Activated naive CD4-positive, alpha-beta T cell treated with anti-CD3 and anti-CD28 coated beads, Interleukin-2, amount 10 ng/mL, durations not matched to agents 7 days and 5 days (primary cell): ENCODE results near the gene LMAN1L.

Experiments used
- CTCF ChIA-PET: fragments of 350-600 bp; sonication (Branson Sonifier 250); formaldehyde crosslinking; loops from one replicate; lab custom pipeline; 2021; ENCODE audit warnings: antibody characterized with exemption; lab: Charles Lee
- DNase-seq: peaks from one replicate; pipeline ENCODE4 v3.0.0-alpha.2; 2020
- H3K27ac Mint-ChIP-seq: one replicate; pipeline ENCODE4 v1.8.0; 2021; ENCODE audit warnings: mild to moderate bottlenecking, moderate library complexity, mixed read lengths
- H3K27me3 Mint-ChIP-seq: one replicate; pipeline ENCODE4 v1.8.0; 2021; ENCODE audit warnings: mild to moderate bottlenecking, mixed read lengths
- H3K36me3 Mint-ChIP-seq: one replicate; pipeline ENCODE4 v1.8.0; 2021; ENCODE audit warnings: mixed read lengths
- H3K4me1 Mint-ChIP-seq: one replicate; pipeline ENCODE4 v1.8.0; 2021; ENCODE audit warnings: mixed read lengths
- H3K4me3 Mint-ChIP-seq: one replicate; pipeline ENCODE4 v1.8.0; 2021; ENCODE audit warnings: mild to moderate bottlenecking, moderate library complexity, mixed read lengths
- H3K9me3 Mint-ChIP-seq: one replicate; pipeline ENCODE4 v1.8.0; 2021; ENCODE audit warnings: mixed read lengths

Gene LMAN1L

DNA sequence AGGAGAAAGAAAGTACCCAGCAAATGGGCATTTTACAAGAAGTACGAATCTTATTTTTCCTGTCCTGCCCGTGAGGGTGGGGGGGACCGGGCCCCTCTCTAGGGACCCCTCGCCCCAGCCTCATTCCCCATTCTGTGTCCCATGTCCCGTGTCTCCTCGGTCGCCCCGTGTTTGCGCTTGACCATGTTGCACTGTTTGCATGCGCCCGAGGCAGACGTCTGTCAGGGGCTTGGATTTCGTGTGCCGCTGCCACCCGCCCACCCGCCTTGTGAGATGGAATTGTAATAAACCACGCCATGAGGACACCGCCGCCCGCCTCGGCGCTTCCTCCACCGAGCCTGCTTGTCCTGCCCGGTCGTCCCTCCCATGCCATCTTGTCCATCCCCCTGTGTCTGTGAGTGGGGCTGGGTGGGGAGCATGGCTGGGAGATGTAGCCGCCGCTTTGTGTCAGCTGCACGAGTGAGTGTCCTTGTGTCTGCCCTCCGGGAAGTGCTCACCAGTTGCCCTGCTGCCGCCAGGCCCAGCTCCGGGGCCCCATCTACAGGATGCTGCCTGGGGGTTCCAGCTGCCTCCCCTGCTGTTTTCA is 9.7 kb upstream of the LMAN1L start:
- peaks cover 39% of the 10 kb centered on the region for H3K4me1 Mint-ChIP-seq
- H3K4me3 Mint-ChIP-seq = no peak overlapping the region
- peak overlapping the region; percentile 7 for H3K27ac Mint-ChIP-seq
- peaks cover 44% of the 10 kb centered on the region for H3K36me3 Mint-ChIP-seq
- peaks cover under 1% of the 10 kb centered on the region for H3K27me3 Mint-ChIP-seq
- DNase-seq = no peak
- CTCF ChIA-PET = interaction anchor here (1.0 to 5.9 kb wide), 3 partner anchors 9 to 32 kb away, joined by 3 to 48 read pairs (median 3); no protein-coding TSS in a partner anchor
- no peaks in the 10 kb centered on the region for H3K9me3 Mint-ChIP-seq

DNA sequence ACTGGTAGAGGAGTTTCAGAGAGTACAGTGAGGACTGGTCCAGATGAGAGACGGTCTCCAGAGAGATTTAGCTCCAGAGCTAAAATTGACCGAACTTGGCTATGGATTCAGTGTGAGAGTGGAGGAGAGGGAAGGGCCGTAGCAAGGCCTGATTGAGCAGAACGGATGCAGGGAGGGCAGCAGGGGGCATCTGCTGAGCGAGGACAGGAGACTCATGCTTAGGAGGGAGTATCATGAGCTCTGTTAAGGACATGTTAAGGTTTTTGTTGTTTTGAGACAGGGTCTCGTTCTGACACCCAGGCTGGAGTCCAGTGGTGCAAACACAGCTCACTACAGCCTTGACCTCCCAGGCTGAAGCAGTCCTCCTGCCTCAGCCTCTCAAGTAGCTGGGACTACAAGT is 7.7 kb upstream of the LMAN1L start:
- H3K4me1 Mint-ChIP-seq = peaks cover 20% of the 10 kb centered on the region

DNA sequence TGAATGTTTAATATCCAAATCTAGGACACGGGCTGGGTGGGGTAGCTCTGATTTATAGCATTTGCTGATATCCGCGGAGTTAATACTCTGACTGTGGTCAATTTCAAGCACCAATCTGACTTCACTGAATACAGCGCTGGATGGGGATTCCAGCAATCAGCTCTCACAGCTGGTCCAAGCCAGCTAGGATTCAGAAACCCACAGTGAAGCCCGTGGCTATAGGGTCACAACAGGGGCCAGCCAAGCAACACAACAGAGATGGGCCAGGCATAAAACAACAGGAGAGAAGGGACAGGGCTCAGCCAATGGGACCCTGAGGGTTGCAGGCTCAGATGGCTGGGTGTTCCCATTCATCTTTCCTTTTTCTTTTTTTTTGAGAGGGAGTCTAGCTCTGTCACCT is 5.4 kb upstream of the LMAN1L start:
- no peaks in the 10 kb centered on the region for H3K9me3 Mint-ChIP-seq
- no peak for DNase-seq
- peaks cover 14% of the 10 kb centered on the region for H3K4me1 Mint-ChIP-seq
- no peak overlapping the region for H3K4me3 Mint-ChIP-seq
- H3K36me3 Mint-ChIP-seq = peaks cover 15% of the 10 kb centered on the region
- no peak overlapping the region for H3K27ac Mint-ChIP-seq
- H3K27me3 Mint-ChIP-seq = peaks cover 20% of the 10 kb centered on the region
- CTCF ChIA-PET = interaction anchor here (0.7 to 5.9 kb wide), 2 partner anchors 23 to 37 kb away, joined by 3 to 48 read pairs; no protein-coding TSS in a partner anchor

More for the DNA sequence above, 7.7 kb upstream of the LMAN1L start:
- Mint-ChIP-seq H3K36me3 (peaks cover 31% of the 10 kb centered on the region), H3K9me3 (no peaks in the 10 kb centered on the region), H3K4me3 (no peak overlapping the region), H3K27me3 (peaks cover 18% of the 10 kb centered on the region), H3K27ac (peak overlapping the region; percentile 71)
- CTCF ChIA-PET = interaction anchor here (0.6 to 5.9 kb wide), 6 partner anchors 9 to 173 kb away, joined by 3 to 48 read pairs (median 3); no protein-coding TSS in a partner anchor
- no peak for DNase-seq

GRCh38 chr15:74808078-74808839 is 4.4 kb upstream of the LMAN1L start:
- H3K9me3 Mint-ChIP-seq = no peaks in the 10 kb centered on the region
- H3K4me1 Mint-ChIP-seq = peaks cover 14% of the 10 kb centered on the region
- no peak overlapping the region for H3K4me3 Mint-ChIP-seq
- peaks cover 25% of the 10 kb centered on the region for H3K27me3 Mint-ChIP-seq
- CTCF ChIA-PET = interaction anchor here (0.9 to 5.9 kb wide), 2 partner anchors 38 to 94 kb away, joined by 3 to 48 read pairs; no protein-coding TSS in a partner anchor
- DNase-seq = no peak
- peaks cover 11% of the 10 kb centered on the region for H3K36me3 Mint-ChIP-seq
- H3K27ac Mint-ChIP-seq = peak overlapping the region; percentile 77

- peaks cover 10% of the 10 kb centered on the region for H3K36me3 Mint-ChIP-seq
- H3K27ac Mint-ChIP-seq = no peak overlapping the region
- peaks cover 14% of the 10 kb centered on the region for H3K4me1 Mint-ChIP-seq
- no peaks in the 10 kb centered on the region for H3K9me3 Mint-ChIP-seq
- no peak for DNase-seq
- H3K27me3 Mint-ChIP-seq = peaks cover 26% of the 10 kb centered on the region
- CTCF ChIA-PET = interaction anchor here (0.9 kb wide), 1 partner anchor 93 kb away, joined by 3 read pairs; no protein-coding TSS in a partner anchor
- no peak overlapping the region for H3K4me3 Mint-ChIP-seq
Observed at GRCh38 chr15:74808840-74809229, 3.8 kb upstream of the LMAN1L start.

DNA sequence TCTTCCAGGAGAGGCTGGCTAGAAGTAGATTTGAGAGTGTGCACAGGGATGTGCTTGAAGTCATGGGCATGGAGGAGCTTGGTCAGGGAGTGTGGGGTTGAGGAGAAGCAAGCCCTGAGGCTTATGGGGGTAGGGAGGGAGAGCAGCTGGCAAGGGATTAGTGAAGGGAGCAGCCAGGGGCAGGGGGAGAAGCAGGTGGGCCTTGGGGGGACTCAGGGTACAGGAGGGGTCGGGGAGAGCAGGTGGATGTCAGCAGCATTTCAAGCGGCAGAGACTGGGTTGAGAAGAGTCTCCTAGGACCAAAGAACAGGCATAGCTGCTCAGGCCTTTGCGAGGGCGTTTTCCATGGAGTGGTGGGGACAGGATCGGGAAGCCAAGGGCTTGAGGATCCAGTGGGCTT is 3.4 kb upstream of the LMAN1L start:
- Mint-ChIP-seq H3K4me3 (no peak overlapping the region), H3K36me3 (peaks cover 6% of the 10 kb centered on the region)
- CTCF ChIA-PET = interaction anchor here (1.0 kb wide), 1 partner anchor 8 kb away, joined by 3 read pairs; no protein-coding TSS in a partner anchor

GRCh38 chr15:74809956-74810355 is 2.7 kb upstream of the LMAN1L start:
- H3K9me3 Mint-ChIP-seq = no peaks in the 10 kb centered on the region
- no peak for DNase-seq
- H3K27ac Mint-ChIP-seq = no peak overlapping the region
- H3K4me1 Mint-ChIP-seq = peaks cover 7% of the 10 kb centered on the region
- CTCF ChIA-PET = interaction anchor here (0.7 to 1.3 kb wide), 3 partner anchors 9 to 38 kb away, joined by 3 read pairs; no protein-coding TSS in a partner anchor
- peaks cover 1% of the 10 kb centered on the region for H3K36me3 Mint-ChIP-seq
- peaks cover 26% of the 10 kb centered on the region for H3K27me3 Mint-ChIP-seq
- no peak overlapping the region for H3K4me3 Mint-ChIP-seq

More for the DNA sequence above, 3.4 kb upstream of the LMAN1L start:
- Mint-ChIP-seq H3K27ac (no peak overlapping the region), H3K27me3 (peaks cover 26% of the 10 kb centered on the region), H3K4me1 (peaks cover 11% of the 10 kb centered on the region), H3K9me3 (no peaks in the 10 kb centered on the region)
- DNase-seq = no peak

DNA sequence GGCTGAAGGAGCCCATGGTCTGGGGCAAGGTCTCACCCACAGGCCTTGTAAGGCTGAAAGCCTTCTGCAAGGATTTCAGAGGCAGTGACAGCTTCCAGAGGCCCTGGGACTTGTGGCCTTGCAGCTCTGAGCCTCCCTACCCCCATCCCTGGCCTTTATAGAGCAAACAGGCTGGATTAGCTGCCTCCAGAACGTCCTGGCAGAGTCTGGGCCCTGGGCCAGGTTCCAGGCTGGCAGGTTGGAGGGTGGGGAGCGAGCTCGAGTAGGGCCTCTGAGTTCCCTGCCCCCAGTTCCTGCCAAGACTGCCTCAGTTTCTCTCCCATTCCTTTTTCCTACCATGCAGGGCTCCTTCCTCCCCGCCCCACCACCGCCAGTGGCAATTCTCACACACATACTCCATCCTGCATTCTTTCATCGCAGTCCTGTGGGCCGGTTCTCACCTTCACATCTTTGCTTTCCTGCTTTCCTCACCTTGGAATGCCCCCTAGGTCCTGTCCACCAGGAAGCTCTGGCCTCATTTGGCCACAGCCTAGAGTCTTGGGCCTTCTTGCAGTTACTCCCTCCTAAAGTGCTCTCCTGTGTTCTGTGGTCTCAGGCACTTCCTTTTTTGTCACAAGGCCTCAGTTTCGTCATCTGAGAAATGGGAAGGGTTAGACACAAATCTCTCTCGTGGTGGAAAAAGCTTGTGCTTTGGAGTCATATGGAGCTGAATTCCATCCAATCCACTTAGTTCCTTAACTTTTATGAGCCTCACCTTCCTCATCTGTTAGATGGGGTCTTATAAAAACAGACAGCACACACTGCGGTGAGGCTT is 2.7 kb downstream of the LMAN1L start:
- no peak overlapping the region for H3K4me3 Mint-ChIP-seq
- H3K4me1 Mint-ChIP-seq = peaks cover 13% of the 10 kb centered on the region
- H3K36me3 Mint-ChIP-seq = no peaks in the 10 kb centered on the region
- CTCF ChIA-PET = interaction anchor here (2.3 kb wide), 1 partner anchor 46 kb away, joined by 6 read pairs; no protein-coding TSS in a partner anchor
- no peak for DNase-seq
- no peaks in the 10 kb centered on the region for H3K9me3 Mint-ChIP-seq
- H3K27me3 Mint-ChIP-seq = peaks cover 17% of the 10 kb centered on the region
- H3K27ac Mint-ChIP-seq = no peak overlapping the region

DNA sequence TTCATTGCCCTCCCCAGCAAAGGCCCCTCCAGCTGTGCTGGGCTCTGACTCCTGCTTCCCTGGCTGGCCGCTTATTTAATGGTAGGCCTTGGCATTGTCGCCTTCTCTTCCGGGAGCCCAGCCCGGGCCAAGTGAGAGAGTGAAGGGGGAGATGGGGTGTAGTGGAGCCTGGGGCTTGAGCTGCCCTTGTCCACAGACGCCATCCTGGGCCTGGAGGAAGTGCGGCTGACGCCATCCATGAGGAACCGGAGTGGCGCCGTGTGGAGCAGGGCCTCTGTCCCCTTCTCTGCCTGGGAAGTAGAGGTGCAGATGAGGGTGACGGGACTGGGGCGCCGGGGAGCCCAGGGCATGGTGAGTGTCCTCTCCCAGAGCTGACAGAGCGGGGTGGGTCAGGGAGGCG is 3.3 kb downstream of the LMAN1L start:
- no peaks in the 10 kb centered on the region for H3K36me3 Mint-ChIP-seq
- no peak overlapping the region for H3K4me3 Mint-ChIP-seq
- H3K9me3 Mint-ChIP-seq = no peaks in the 10 kb centered on the region
- H3K27me3 Mint-ChIP-seq = peaks cover 24% of the 10 kb centered on the region
- peaks cover 13% of the 10 kb centered on the region for H3K4me1 Mint-ChIP-seq
- H3K27ac Mint-ChIP-seq = no peak overlapping the region
- CTCF ChIA-PET = no interaction called here
- DNase-seq = no peak

DNA sequence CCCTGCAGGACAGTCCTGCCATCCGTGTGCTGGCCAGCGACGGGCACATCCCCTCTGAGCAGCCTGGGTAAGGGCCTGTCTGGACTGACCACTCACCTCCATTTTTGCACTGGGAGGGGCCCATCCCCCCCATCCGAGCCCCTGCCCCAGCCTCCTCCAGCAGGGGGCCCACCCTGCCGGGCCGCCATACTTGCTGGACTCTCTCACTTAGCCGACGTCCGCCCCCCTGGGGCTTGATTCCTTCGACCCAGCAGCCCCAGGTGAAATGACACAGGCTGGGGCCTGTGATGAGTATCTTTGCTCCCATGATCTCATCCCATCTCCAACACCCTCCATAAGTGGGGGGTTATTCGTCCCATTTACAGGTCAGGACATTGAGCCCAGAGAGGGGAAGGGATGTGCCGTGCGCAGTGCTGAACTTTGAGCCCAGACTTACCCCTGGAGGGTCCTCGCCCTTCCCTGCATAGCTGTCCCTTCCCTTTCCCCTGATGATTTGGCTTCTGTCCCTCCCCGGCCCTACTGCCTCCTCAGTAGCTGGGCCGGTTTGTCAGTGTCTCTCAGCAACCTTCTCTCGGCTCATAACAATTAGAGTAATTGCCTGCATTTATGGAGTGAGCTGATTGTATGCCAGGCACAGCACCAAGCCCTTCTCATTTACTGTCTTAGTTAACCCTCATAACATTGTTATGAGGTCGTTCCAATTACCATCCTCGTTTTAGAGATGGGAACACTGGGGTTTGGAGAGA is 4.2 kb downstream of the LMAN1L start:
- Mint-ChIP-seq H3K27ac (no peak overlapping the region), H3K27me3 (peaks cover 28% of the 10 kb centered on the region), H3K4me1 (peaks cover 13% of the 10 kb centered on the region), H3K36me3 (no peaks in the 10 kb centered on the region), H3K9me3 (no peaks in the 10 kb centered on the region), H3K4me3 (no peak overlapping the region)
- no peak for DNase-seq
- CTCF ChIA-PET = interaction anchor here (1.1 to 1.3 kb wide), 2 partner anchors 85 to 185 kb away, joined by 3 read pairs; no protein-coding TSS in a partner anchor

GRCh38 chr15:74817370-74817737 is 4.7 kb downstream of the LMAN1L start:
- H3K4me3 Mint-ChIP-seq = no peak overlapping the region
- H3K4me1 Mint-ChIP-seq = peaks cover 13% of the 10 kb centered on the region
- no peaks in the 10 kb centered on the region for H3K9me3 Mint-ChIP-seq
- DNase-seq = no peak
- no peaks in the 10 kb centered on the region for H3K36me3 Mint-ChIP-seq
- no peak overlapping the region for H3K27ac Mint-ChIP-seq
- CTCF ChIA-PET = interaction anchor here (1.1 to 1.3 kb wide), 2 partner anchors 84 to 185 kb away, joined by 3 read pairs; no protein-coding TSS in a partner anchor
- H3K27me3 Mint-ChIP-seq = peaks cover 30% of the 10 kb centered on the region

DNA sequence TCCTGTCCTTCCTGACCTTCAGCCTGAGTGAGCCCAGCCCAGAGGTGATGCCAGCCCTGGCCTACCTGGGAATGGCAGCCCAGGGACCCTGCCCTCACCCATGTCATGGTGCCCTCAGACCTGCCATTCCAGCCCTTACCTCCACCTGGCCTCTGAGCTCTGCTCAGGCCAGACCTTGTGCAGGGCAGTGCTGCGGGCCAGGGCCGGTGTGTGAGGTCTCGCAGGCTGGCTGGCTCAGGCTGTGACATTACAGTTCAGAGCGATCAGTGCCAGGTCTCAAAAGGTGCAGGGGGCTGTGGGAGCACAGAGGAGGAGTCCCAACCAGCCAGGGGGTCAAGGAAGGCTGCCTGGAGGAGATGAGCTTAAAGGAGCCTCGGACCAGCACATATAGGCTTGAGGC is 7.4 kb downstream of the LMAN1L start:
- Mint-ChIP-seq H3K27ac (no peak overlapping the region), H3K36me3 (no peaks in the 10 kb centered on the region)

DNA sequence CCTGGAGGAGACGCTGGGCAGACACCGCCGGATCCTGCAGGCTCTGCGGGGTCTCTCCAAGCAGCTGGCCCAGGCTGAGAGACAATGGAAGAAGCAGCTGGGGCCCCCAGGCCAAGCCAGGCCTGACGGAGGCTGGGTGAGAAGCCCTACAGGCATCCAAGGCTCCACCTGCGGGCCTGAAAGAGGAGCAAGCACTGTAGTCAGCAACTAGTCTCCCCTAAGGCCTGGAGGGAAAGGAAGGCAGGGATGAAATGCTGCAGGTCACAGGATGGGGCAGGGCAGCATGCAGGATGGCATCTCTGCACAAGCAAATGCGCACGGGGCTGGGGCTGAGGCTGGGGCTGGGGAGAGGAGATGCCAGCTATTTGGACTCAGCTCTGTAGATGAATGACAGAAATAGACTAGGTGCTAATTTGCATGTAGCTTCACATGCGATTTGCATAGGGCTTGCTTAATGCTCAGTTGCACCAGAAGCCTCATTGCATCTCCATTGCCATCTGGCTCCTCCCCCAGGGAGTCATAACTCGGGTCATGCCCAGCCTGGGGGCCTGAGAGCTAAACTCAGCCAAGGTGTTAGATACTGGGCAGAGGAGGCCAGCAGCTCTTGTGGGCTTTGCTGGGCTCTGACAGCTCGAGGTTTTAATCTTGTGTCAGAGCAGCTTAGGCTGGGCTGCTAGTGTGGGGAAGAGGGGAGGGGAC is 8.6 kb downstream of the LMAN1L start:
- Mint-ChIP-seq H3K4me3 (no peak overlapping the region), H3K36me3 (no peaks in the 10 kb centered on the region), H3K27me3 (peaks cover 64% of the 10 kb centered on the region), H3K4me1 (peaks cover 13% of the 10 kb centered on the region), H3K9me3 (no peaks in the 10 kb centered on the region), H3K27ac (no peak overlapping the region)
- CTCF ChIA-PET = interaction anchor here (1.5 kb wide), 2 partner anchors 50 to 78 kb away, joined by 3 read pairs; no protein-coding TSS in a partner anchor
- DNase-seq = no peak

More for the DNA sequence above, 7.4 kb downstream of the LMAN1L start:
- Mint-ChIP-seq H3K4me3 (no peak overlapping the region), H3K9me3 (no peaks in the 10 kb centered on the region), H3K4me1 (peaks cover 13% of the 10 kb centered on the region), H3K27me3 (peaks cover 52% of the 10 kb centered on the region)
- no peak for DNase-seq
- CTCF ChIA-PET = no interaction called here
